Common myeloid progenitor, CD34-positive (primary cell): Measurements from ENCODE around the gene EXD3.
A peak's percentile ranks its signal among the peaks of the same experiment; 100 is the strongest.

Experiments
- CTCF ChIA-PET: fragments of 350-600 bp; sonication (Branson Sonifier 250); formaldehyde crosslinking; loops from one replicate; lab custom pipeline; 2021; ENCODE audit warnings: antibody characterized with exemption; lab: Charles Lee
- POLR2A ChIA-PET: fragments of 350-600 bp; sonication (Branson Sonifier 250); formaldehyde crosslinking; loops from one replicate; lab custom pipeline; 2021; ENCODE audit warnings: antibody characterized with exemption; lab: Charles Lee
- DNase-seq, 3 donors: peaks; one replicate each; pipeline versions ENCODE4 v3.0.0 to v3.0.0-alpha.2; 2013
- H3K27ac ChIP-seq, 2 experiments: 1 replicate in 1 of 2; 2 replicates in 1 of 2; pipeline ENCODE4 v1.7.0; 2013; ENCODE audit warnings: inconsistent platforms in 2 of 2, low read length in 2 of 2, mild to moderate bottlenecking in 2 of 2, low read depth in 1 of 2, moderate library complexity in 1 of 2; ENCODE audit not compliant: severe bottlenecking in 2 of 2, insufficient read depth in 1 of 2, poor library complexity in 1 of 2
- H3K27me3 ChIP-seq, 5 experiments: replicated peaks in 2 of 5; 1 replicate in 3 of 5; 2 replicates in 2 of 5; pipeline versions ENCODE4 v1.6.1 to v1.7.0; 2013; ENCODE audit warnings: low read length in 4 of 5, mild to moderate bottlenecking in 2 of 5, moderate library complexity in 2 of 5, inconsistent platforms in 1 of 5; ENCODE audit not compliant: insufficient read depth in 5 of 5, control insufficient read depth in 4 of 5
- H3K36me3 ChIP-seq, 4 experiments: 1 replicate in 2 of 4; 2 replicates in 2 of 4; pipeline versions ENCODE4 v1.6.1 to v1.7.0; 2013; ENCODE audit warnings: low read length in 3 of 4, control low read depth in 1 of 4, mild to moderate bottlenecking in 1 of 4; ENCODE audit not compliant: control insufficient read depth in 4 of 4, insufficient read depth in 4 of 4
- H3K4me1 ChIP-seq, 4 experiments: 1 replicate in 3 of 4; 2 replicates in 1 of 4; pipeline versions ENCODE4 v1.6.1 to v1.7.1; 2013; ENCODE audit warnings: low read length in 3 of 4, mild to moderate bottlenecking in 3 of 4, control low read depth in 1 of 4, inconsistent platforms in 1 of 4, moderate library complexity in 1 of 4; ENCODE audit not compliant: control insufficient read depth in 4 of 4, insufficient read depth in 4 of 4; ENCODE audit errors: control extremely low read depth in 1 of 4
- H3K4me3 ChIP-seq, 7 experiments: 1 replicate in 4 of 7; 2 replicates in 3 of 7; pipeline versions ENCODE4 v1.5.1 to v1.7.0; 2013; ENCODE audit warnings: mild to moderate bottlenecking in 7 of 7, low read length in 6 of 7, moderate library complexity in 6 of 7, inconsistent platforms in 2 of 7, low read depth in 2 of 7, control low read depth in 1 of 7; ENCODE audit not compliant: insufficient read depth in 4 of 7, control insufficient read depth in 1 of 7; ENCODE audit errors: extremely low read depth in 1 of 7
- H3K9me3 ChIP-seq, 5 experiments: 1 replicate in 4 of 5; 2 replicates in 1 of 5; pipeline versions ENCODE4 v1.6.1 to v1.7.1; 2013; ENCODE audit warnings: low read length in 4 of 5, mild to moderate bottlenecking in 2 of 5, inconsistent platforms in 1 of 5, low read depth in 1 of 5, moderate library complexity in 1 of 5; ENCODE audit not compliant: control insufficient read depth in 4 of 5, insufficient read depth in 2 of 5; ENCODE audit errors: control extremely low read depth in 1 of 5
- WGBS: methylation state at CpG from one replicate; pipeline ENCODE4 v1.1.5; 2013; ENCODE audit not compliant: insufficient coverage; 5-methylcytosine and 5-hydroxymethylcytosine counted together

The EXD3 gene

DNA sequence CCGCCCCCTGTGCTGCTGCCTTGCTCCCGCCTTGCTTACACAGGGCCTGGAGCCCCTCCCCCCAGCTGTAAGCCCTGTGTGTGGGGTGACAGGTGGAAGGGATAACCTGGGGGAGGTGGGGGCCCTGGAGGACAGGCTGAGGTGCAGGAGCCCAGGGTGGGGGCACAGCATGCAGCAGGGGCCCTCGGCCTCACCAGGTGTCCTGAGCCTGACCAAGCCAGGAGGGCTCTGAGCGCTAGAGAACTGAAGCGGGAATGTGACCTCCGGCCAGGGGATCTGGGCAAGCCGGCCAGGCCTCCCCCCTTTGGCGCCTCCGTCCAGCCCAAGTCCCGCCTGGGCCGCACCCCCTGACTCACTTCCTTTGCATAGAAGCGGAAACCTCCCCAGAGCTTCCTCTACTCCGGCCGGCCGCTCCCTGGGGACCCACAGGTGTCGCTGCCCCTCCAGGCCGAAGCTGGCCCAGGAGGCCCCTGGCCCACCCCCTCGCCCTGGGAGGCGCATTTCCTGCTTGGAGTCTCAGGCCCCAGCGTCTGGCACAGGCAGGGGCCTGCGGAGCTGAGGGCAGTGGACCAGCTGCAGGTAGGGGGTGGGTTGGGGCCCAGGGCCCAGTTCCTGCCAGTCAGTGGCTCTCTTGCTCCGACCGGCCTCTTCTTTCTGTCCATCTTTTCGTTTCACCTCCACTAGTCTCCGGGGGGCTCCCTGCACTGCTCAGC lies 145.5 kb downstream of the EXD3 start, which contains the start of gene TOR4A:
TOR4A (plus strand) TSS at position 398 of the 713 bp plus-strand sequence. CDS start 964 bp downstream, outside the sequence.
- peaks cover 0 to 78% (median 66%) of the 10 kb centered on the region in 4 experiments for H3K4me1 ChIP-seq

DNA sequence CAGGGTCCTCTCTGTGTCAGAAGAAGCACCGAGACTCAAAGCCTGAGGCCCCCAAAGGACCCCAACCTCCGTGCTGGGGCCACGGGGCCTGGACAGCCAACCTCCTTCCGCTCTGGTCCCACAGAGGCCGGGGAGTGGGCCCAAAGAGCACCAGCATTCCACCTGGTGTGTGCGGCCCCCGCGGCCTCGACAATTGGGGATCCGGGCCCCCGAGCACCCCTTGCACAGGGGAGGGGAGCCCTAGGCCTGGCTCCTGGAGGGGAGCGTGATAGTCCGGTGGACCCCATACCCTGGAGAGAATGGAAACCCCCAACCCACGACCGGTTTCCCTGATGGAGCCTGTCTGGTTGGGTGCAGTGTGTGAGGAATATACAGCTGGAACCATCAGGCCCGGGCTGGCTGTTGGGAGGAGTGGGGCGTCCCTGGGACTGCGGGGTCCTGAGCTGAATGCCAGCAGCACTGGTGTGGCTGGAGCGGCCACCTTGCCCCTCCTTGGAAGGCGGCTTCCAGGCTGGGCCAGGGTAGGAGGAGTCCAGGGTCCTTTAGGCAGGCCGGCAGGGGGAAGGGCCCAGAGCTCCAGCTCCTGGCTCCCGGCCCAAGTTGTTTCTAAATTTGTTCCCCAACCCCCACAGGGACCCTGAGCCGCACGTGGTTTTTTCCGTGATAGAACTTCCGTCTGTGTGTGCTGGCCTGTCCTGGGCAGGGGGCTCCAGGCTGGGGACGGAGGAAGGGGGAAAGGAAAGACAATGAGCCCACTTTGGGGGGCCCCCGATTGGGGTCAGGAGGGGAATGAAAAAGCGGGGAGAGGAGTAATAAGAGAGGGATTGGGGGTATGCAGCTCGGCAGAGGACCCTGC lies 146.3 kb downstream of the EXD3 start:
- H3K4me1 ChIP-seq = peaks cover 0 to 75% (median 70%) of the 10 kb centered on the region in 4 experiments

More for the DNA sequence above, 145.5 kb downstream of the EXD3 start, which contains the start of gene TOR4A:
- no peaks in the 10 kb centered on the region for H3K9me3 ChIP-seq
- H3K4me3 ChIP-seq = peak within 1 kb of the TSS; percentile 42 to 86 (median 72)
- H3K36me3 ChIP-seq = peaks cover 4 to 37% (median 19%) of the 10 kb centered on the region in 4 experiments
- peak within 1 kb of the TSS; percentile 25 to 83 for H3K27ac ChIP-seq
- no peaks in the 10 kb centered on the region for H3K27me3 ChIP-seq
- CTCF ChIA-PET = interaction anchor here (1.4 to 2.8 kb wide), 4 partner anchors 9 to 16 kb away, joined by 3 to 12 read pairs (median 7); no protein-coding TSS in a partner anchor
- POLR2A ChIA-PET = interaction anchor here (1.4 kb wide), 1 partner anchor 17 kb away, joined by 3 read pairs; no protein-coding TSS in a partner anchor
- WGBS = 0% methylated on average over 20 of the region's 25 CpGs
- DNase-seq = peak in 2 of 3 donors; percentile 56 to 74

DNA sequence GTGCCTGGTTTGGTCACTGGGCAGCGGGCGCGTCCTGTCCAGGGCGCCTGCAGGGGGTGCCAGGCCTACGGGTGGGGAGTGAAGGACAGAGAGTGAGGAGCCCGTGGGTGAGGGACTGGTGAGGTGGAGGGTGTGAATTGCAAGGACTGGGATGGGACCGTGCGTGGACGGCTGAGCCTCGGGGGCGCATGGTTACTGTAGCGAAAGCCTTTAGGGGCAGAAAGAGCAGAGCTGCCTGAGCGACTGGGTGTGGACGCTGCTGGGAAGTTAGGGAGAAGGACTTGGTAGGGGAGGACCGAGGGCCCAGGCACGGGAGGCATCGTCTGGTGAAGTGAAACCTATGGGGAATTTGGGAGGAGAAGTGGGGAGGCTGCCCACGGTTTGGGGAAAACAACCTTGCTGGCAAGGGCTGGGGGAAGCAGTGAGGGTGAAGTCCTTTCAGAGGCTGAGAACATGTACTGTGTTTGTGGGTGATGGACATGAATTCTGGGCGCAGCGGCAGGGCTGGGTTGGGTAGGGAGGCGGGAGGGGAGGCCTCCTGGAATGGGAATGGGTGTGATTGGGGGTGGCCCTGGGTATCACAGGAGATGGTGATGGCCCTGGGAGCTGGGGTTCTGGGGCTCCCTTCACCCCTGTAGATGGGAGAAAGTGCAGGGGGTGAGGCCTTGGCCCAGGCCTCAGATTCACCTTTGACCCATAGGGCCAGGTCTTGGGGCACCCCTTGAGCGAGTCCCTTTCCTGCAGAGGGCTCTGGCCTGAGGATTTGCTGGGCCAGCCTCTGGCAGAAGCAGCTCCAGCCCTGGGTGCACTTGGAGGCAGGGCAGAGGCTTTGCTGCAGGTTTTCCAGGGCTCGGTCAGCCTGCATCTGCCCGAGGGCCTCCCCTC lies 147.1 kb downstream of the EXD3 start:
- no peak for DNase-seq
- H3K27ac ChIP-seq = peak overlapping the region in 1 of 2 experiments; percentile 83
- peaks cover 0 to 74% (median 73%) of the 10 kb centered on the region in 4 experiments for H3K4me1 ChIP-seq
- POLR2A ChIA-PET = no interaction called here
- CTCF ChIA-PET = interaction anchor here (2.5 to 2.8 kb wide), 2 partner anchors 11 to 14 kb away, joined by 10 to 12 read pairs; no protein-coding TSS in a partner anchor
- peak overlapping the region in 3 of 7 experiments; percentile 77 to 86 (median 82) for H3K4me3 ChIP-seq
- peaks cover 4 to 39% (median 23%) of the 10 kb centered on the region in 4 experiments for H3K36me3 ChIP-seq
- WGBS = 91% methylated on average over 21 of the region's 24 CpGs
- H3K9me3 ChIP-seq = no peaks in the 10 kb centered on the region
- H3K27me3 ChIP-seq = no peaks in the 10 kb centered on the region

More for the DNA sequence above, 146.3 kb downstream of the EXD3 start:
- Histone ChIP-seq H3K4me3 (peak overlapping the region; percentile 42 to 86 (median 72)), H3K27me3 (no peaks in the 10 kb centered on the region), H3K36me3 (peaks cover 4 to 40% (median 21%) of the 10 kb centered on the region in 4 experiments), H3K9me3 (no peaks in the 10 kb centered on the region), H3K27ac (peak overlapping the region; percentile 25 to 83)
- 52% methylated on average over 19 of the region's 30 CpGs for WGBS
- ChIA-PET CTCF (interaction anchor here (1.4 to 2.8 kb wide), 4 partner anchors 9 to 15 kb away, joined by 3 to 12 read pairs (median 7); no protein-coding TSS in a partner anchor), POLR2A (interaction anchor here (0.5 to 1.4 kb wide), 2 partner anchors 9 to 18 kb away, joined by 3 read pairs; no protein-coding TSS in a partner anchor)
- peak in 2 of 3 donors; percentile 50 to 51 for DNase-seq

DNA sequence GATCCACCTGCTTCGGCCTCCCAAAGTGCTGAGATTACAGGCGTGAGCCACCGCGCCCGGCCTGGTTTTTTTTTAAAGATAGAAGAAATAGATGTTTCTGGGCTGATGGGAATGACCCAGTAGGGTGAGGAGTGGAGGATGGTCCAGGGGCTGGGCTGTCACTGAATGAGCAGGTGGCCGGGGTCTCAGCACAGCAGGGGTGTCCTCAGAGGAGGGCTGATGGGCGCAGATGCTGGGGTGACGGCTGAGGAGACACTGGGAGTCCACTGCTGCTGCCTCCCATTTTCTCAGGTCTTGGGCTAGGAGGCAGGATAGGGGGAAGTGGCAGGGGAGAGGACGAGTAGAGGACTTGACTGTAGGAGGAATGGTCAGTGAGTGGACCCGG lies 147.8 kb downstream of the EXD3 start:
- no peak for DNase-seq
- Histone ChIP-seq H3K4me3 (no peak overlapping the region), H3K9me3 (no peaks in the 10 kb centered on the region), H3K27me3 (no peaks in the 10 kb centered on the region), H3K4me1 (peaks cover 0 to 71% (median 69%) of the 10 kb centered on the region in 4 experiments), H3K36me3 (peaks cover 4 to 36% (median 23%) of the 10 kb centered on the region in 4 experiments), H3K27ac (no peak overlapping the region)
- 95% methylated on average over 6 of the region's 10 CpGs for WGBS
- ChIA-PET POLR2A (no interaction called here), CTCF (interaction anchor here (1.3 to 2.6 kb wide), 2 partner anchors 11 to 22 kb away, joined by 6 to 13 read pairs; no protein-coding TSS in a partner anchor)

DNA sequence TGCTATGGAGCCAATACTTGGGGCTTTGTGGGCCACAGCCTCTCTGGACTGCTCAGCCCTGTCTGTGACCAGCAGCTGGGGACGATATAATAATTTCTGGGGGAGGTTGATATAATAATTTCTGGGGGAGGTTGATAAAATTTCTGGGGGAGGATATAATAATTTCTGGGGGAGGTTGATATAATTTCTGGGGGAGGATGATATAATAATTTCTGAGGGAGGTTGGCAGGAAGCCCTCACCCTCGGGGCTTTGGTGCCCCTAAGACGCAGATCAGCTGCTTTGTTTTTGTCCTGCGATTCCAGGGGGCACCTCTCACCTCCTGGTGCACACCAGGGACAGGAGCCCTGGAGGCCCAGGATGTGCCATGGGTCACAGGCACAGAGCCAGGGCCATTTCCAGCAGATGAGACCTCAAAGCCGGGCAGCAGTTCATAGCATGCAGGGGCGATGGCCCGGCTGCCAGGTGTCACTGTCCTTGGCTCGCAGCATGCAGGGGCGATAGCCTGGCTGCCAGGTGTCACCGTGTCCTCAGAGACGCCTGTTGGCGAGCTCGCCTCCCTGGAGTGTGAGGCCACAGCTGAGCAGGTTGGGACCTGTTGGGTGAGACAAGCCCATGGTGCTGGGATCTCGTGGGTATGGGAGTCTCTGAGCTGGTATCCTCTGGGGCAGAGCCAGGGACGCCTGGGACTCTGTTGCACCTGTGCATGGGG lies 149.2 kb downstream of the EXD3 start:
- ChIA-PET CTCF (interaction anchor here (0.5 to 2.6 kb wide), 5 partner anchors 12 to 176 kb away, joined by 3 to 13 read pairs (median 3); no protein-coding TSS in a partner anchor), POLR2A (no interaction called here)
- no peaks in the 10 kb centered on the region for H3K27me3 ChIP-seq
- peaks cover 3 to 34% (median 23%) of the 10 kb centered on the region in 4 experiments for H3K36me3 ChIP-seq
- WGBS = 88% methylated on average over 14 of the region's 15 CpGs
- H3K4me3 ChIP-seq = no peak overlapping the region
- no peaks in the 10 kb centered on the region for H3K9me3 ChIP-seq
- no peak for DNase-seq
- no peak overlapping the region for H3K27ac ChIP-seq
- peaks cover 0 to 69% (median 63%) of the 10 kb centered on the region in 4 experiments for H3K4me1 ChIP-seq
